ENCODE results near the gene CEP68. TPM values are rescaled to one million over a fixed set of nuclear protein-coding genes. Genes with fewer than 3 reads are reported as not detected.

Gene CEP68
- polyA plus RNA-seq, 1 donor from 2014 or later, result 34.7 TPM

DNA sequence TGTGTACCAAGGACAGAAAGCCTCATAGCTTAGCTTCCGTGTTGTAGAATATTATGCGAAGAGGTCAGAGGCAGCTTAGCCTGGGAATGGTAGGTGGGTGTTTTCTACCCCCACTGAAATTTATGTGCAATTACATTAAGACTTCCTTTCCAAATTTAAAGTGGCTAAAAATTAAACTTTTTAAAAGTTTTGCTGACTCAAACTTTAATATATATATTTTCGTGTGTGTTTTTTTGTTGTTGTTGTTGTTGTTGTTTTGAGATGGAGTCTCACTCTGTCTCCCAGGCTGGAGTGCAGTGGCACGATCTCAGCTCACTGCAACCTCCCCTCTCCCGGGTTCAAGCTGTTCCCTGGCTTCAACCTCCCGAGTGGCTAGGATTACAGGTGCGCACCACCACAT is 77.9 kb downstream of the CEP68 start:
- H3K36me3 ChIP-seq (ENCODE audit: insufficient read depth, low read length), result no peaks in the 10 kb centered on the region

DNA sequence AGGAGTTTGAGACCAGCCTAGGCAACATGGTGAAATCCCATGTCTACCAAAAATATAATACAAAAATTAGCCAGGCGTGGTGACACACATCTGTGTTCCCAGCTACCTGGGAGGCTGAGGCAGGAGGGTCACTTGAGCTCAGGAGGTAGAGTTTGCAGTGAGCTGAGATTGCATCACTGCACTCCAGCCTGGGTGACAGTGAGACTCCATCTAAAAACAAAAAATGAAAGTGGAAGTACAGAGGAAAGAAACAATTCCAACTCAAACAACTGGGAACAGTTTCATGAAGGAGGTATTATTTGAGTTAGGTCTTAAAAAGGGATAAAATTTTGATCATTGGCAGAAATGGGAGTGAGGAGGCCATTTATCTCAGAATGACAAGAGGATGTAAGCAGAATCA is 80.0 kb downstream of the CEP68 start:
- Histone ChIP-seq H2AFZ (ENCODE audit: low read depth, low read length) (no peak overlapping the region), H4K20me1 (ENCODE audit: insufficient read depth) (no peaks in the 10 kb centered on the region), H3K9ac (ENCODE audit: low read length) (no peak overlapping the region), H3K9me2 (ENCODE audit: insufficient read depth, low read length) (no peaks in the 10 kb centered on the region), H3K27ac (ENCODE audit: low read length) (no peak overlapping the region), H3K4me2 (ENCODE audit: low read length) (no peak overlapping the region), H3K4me3 (ENCODE audit: low read length) (no peak overlapping the region), H3K27me3 (ENCODE audit: insufficient read depth, low read depth, low read length) (no peaks in the 10 kb centered on the region), H3K9me3 (ENCODE audit: low read length) (no peaks in the 10 kb centered on the region), H3K36me3 (ENCODE audit: insufficient read depth, low read length) (no peaks in the 10 kb centered on the region), H3K79me2 (replicated peaks; ENCODE audit: insufficient read depth, low read length) (no peaks in the 10 kb centered on the region), H3F3A (ENCODE audit: insufficient read depth, low read length, poor library complexity, severe bottlenecking) (no peaks in the 10 kb centered on the region)
- TF ChIP-seq, protein P1, sequence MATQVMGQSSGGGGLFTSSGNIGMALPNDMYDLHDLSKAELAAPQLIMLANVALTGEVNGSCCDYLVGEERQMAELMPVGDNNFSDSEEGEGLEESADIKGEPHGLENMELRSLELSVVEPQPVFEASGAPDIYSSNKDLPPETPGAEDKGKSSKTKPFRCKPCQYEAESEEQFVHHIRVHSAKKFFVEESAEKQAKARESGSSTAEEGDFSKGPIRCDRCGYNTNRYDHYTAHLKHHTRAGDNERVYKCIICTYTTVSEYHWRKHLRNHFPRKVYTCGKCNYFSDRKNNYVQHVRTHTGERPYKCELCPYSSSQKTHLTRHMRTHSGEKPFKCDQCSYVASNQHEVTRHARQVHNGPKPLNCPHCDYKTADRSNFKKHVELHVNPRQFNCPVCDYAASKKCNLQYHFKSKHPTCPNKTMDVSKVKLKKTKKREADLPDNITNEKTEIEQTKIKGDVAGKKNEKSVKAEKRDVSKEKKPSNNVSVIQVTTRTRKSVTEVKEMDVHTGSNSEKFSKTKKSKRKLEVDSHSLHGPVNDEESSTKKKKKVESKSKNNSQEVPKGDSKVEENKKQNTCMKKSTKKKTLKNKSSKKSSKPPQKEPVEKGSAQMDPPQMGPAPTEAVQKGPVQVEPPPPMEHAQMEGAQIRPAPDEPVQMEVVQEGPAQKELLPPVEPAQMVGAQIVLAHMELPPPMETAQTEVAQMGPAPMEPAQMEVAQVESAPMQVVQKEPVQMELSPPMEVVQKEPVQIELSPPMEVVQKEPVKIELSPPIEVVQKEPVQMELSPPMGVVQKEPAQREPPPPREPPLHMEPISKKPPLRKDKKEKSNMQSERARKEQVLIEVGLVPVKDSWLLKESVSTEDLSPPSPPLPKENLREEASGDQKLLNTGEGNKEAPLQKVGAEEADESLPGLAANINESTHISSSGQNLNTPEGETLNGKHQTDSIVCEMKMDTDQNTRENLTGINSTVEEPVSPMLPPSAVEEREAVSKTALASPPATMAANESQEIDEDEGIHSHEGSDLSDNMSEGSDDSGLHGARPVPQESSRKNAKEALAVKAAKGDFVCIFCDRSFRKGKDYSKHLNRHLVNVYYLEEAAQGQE (IDR thresholded peaks at IDR 0.05; ENCODE audit: borderline replicate concordance), result no peak

More for the DNA sequence above, 77.9 kb downstream of the CEP68 start:
- H2AFZ ChIP-seq (ENCODE audit: low read depth, low read length), result no peak overlapping the region
- H3K4me2 ChIP-seq (ENCODE audit: low read length), result no peak overlapping the region
- no peak overlapping the region for H3K4me3 ChIP-seq (ENCODE audit: low read length)
- H4K20me1 ChIP-seq (ENCODE audit: insufficient read depth), result no peaks in the 10 kb centered on the region
- no peaks in the 10 kb centered on the region for H3K9me2 ChIP-seq (ENCODE audit: insufficient read depth, low read length)
- H3K9ac ChIP-seq (ENCODE audit: low read length), result no peak overlapping the region
- TF ChIP-seq, protein P2, sequence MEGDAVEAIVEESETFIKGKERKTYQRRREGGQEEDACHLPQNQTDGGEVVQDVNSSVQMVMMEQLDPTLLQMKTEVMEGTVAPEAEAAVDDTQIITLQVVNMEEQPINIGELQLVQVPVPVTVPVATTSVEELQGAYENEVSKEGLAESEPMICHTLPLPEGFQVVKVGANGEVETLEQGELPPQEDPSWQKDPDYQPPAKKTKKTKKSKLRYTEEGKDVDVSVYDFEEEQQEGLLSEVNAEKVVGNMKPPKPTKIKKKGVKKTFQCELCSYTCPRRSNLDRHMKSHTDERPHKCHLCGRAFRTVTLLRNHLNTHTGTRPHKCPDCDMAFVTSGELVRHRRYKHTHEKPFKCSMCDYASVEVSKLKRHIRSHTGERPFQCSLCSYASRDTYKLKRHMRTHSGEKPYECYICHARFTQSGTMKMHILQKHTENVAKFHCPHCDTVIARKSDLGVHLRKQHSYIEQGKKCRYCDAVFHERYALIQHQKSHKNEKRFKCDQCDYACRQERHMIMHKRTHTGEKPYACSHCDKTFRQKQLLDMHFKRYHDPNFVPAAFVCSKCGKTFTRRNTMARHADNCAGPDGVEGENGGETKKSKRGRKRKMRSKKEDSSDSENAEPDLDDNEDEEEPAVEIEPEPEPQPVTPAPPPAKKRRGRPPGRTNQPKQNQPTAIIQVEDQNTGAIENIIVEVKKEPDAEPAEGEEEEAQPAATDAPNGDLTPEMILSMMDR (IDR thresholded peaks at IDR 0.05; ENCODE audit: poor library complexity, severe bottlenecking), result no peak
- no peak for TF ChIP-seq POLR2AphosphoS5 (IDR thresholded peaks at IDR 0.05)
- no peak for TF ChIP-seq EP300 (conservative IDR thresholded peaks at IDR 0.05; ENCODE audit: poor library complexity, severe bottlenecking)
- TF ChIP-seq EZH2 (IDR thresholded peaks at IDR 0.05; ENCODE audit: borderline replicate concordance, insufficient read depth, low read length, poor library complexity, severe bottlenecking), result no peak
- TF ChIP-seq, protein P1 (IDR thresholded peaks at IDR 0.05; ENCODE audit: borderline replicate concordance), result no peak
- TF ChIP-seq SMC3 (conservative IDR thresholded peaks at IDR 0.05; ENCODE audit: poor library complexity), result no peak
- TF ChIP-seq TAF1 (IDR thresholded peaks at IDR 0.05; ENCODE audit: low read depth), result no peak
- no peak for TF ChIP-seq MXI1 (conservative IDR thresholded peaks at IDR 0.05; ENCODE audit: poor library complexity, severe bottlenecking)
- no peak for TF ChIP-seq RAD21 (conservative IDR thresholded peaks at IDR 0.05)
- H3K79me2 ChIP-seq (replicated peaks; ENCODE audit: insufficient read depth, low read length), result peaks cover 4% of the 10 kb centered on the region
- H3K27me3 ChIP-seq (ENCODE audit: insufficient read depth, low read depth, low read length), result no peaks in the 10 kb centered on the region
- no peaks in the 10 kb centered on the region for H3K9me3 ChIP-seq (ENCODE audit: low read length)
- no peak overlapping the region for H3K27ac ChIP-seq (ENCODE audit: low read length)
- no peaks in the 10 kb centered on the region for H3F3A ChIP-seq (ENCODE audit: insufficient read depth, low read length, poor library complexity, severe bottlenecking)

Other genes with a start within 250 kb of the CEP68 start
- gene SLC1A4, start 67.0 kb upstream of the CEP68 start, polyA plus RNA-seq, result 33.8 and 38.0 TPM in 2 replicates
- 213 and 240 TPM in 2 replicates for gene RAB1A, start 73.7 kb downstream of the CEP68 start, polyA plus RNA-seq
- gene ACTR2, start 171.4 kb downstream of the CEP68 start, polyA plus RNA-seq, result 100 and 118 TPM in 2 replicates

Data from neural cell (in vitro differentiated cells).